ENCODE data around the gene BIN2. TPM values are rescaled to one million over a fixed set of nuclear protein-coding genes. Genes with fewer than 3 reads are reported as not detected.

Gene BIN2
- total RNA-seq, 2 donors from 2014 or later = not detected

DNA sequence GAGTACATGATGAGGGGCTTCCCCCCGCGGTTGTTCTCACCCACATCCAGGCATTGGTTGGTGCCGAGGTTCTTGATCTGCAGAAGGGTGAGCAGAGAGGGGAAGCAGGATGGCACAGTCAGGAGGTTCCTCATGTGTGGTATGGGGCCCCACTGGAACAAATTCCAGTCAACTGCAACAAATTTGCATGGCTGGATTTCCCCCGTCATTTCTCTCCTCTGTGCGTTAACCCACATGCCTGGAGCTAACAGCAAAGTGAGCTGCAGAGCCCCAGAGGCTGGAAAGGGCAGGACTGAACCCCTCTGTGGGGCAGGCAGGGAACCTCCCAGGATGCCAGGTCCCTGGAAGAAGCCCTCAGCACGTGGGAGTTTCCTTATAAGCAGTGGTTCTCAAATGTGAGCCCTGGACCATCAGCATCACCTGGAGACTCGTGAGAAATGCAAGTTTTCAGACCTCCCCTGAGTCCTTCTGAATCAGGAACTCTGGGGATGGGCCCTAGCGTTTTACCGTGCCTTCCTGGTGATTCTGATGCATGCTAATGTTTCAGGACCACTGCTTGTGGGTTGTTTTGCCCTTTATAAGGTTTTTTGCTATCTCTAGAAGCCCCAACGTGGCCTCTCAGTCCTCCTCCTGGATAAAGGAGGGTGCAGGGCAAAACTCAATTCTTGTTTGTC, 33.5 kb upstream of the BIN2 start:
- H3K27me3 Mint-ChIP-seq (ENCODE audit: insufficient read depth) = peaks cover 9% of the 10 kb centered on the region
- H3K4me1 Mint-ChIP-seq = peaks cover 24% of the 10 kb centered on the region
- TF ChIP-seq, protein P1, sequence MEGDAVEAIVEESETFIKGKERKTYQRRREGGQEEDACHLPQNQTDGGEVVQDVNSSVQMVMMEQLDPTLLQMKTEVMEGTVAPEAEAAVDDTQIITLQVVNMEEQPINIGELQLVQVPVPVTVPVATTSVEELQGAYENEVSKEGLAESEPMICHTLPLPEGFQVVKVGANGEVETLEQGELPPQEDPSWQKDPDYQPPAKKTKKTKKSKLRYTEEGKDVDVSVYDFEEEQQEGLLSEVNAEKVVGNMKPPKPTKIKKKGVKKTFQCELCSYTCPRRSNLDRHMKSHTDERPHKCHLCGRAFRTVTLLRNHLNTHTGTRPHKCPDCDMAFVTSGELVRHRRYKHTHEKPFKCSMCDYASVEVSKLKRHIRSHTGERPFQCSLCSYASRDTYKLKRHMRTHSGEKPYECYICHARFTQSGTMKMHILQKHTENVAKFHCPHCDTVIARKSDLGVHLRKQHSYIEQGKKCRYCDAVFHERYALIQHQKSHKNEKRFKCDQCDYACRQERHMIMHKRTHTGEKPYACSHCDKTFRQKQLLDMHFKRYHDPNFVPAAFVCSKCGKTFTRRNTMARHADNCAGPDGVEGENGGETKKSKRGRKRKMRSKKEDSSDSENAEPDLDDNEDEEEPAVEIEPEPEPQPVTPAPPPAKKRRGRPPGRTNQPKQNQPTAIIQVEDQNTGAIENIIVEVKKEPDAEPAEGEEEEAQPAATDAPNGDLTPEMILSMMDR (conservative IDR thresholded peaks at IDR 0.05) = no peak
- no peak overlapping the region for H3K27ac Mint-ChIP-seq
- H3K36me3 ChIP-seq (ENCODE audit: control insufficient read depth, insufficient read depth, low read length) = peaks cover 12% of the 10 kb centered on the region
- H3K27me3 ChIP-seq (ENCODE audit: control insufficient read depth, insufficient read depth, low read length, poor library complexity, severe bottlenecking) = peaks cover 12% of the 10 kb centered on the region
- H3K4me3 Mint-ChIP-seq = no peak overlapping the region
- no peak overlapping the region for H3K9ac ChIP-seq (ENCODE audit: extremely low read depth, low read length, poor library complexity, severe bottlenecking)
- peaks cover 15% of the 10 kb centered on the region for H3K4me1 ChIP-seq (ENCODE audit: control insufficient read depth, insufficient read depth, low read length)
- 94 to 97% methylated on average over 9 to 10 of the region's 10 CpGs for WGBS, 2 experiments (ENCODE audit: insufficient coverage in 1 of 2, insufficient read length in 1 of 2)
- H3K4me3 ChIP-seq (ENCODE audit: low read length) = no peak overlapping the region
- no peaks in the 10 kb centered on the region for H3K9me3 ChIP-seq (ENCODE audit: control insufficient read depth, low read length)
- no peak overlapping the region for H3K27ac ChIP-seq (ENCODE audit: low read depth, low read length)
- no peak for DNase-seq
- no peaks in the 10 kb centered on the region for H3K9me3 Mint-ChIP-seq
- H3K36me3 Mint-ChIP-seq (ENCODE audit: low read depth) = peaks cover 30% of the 10 kb centered on the region

DNA sequence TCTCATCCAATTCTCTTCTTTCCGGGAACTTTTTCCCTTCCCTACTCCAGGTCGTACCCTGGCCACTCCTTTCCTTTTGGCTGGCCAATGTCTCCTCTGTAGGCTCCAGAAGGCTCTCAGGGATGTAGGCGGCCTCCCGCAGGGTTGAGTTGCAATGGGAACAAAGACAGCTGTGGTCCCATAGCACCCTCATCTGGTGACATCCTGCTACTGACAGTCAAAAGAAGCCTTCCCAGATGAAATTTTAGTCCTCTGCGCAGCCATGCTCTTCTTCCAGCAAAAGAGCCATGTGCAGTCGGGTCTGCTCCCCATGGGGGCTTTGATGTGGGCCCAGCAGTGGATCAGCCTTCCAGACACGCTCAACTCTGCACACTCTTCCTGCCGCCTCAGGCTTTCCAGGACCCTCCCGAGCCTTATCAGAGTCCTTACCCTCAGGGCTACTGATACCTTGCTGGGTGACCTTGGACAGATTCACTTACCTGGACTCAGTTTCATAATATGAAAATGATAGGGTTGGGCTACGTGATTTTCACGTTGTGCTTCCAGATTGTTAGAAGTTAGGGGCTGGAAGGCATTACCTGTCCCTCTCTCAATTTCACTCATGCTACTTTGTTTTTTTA, 28.0 kb upstream of the BIN2 start:
- Histone ChIP-seq H3K27ac (ENCODE audit: low read depth, low read length) (no peak overlapping the region), H3K9me3 (ENCODE audit: control insufficient read depth, low read length) (no peaks in the 10 kb centered on the region), H3K4me1 (ENCODE audit: control insufficient read depth, insufficient read depth, low read length) (peaks cover 3% of the 10 kb centered on the region), H3K27me3 (ENCODE audit: control insufficient read depth, insufficient read depth, low read length, poor library complexity, severe bottlenecking) (no peaks in the 10 kb centered on the region), H3K36me3 (ENCODE audit: control insufficient read depth, insufficient read depth, low read length) (peaks cover 3% of the 10 kb centered on the region), H3K4me3 (ENCODE audit: low read length) (no peak overlapping the region), H3K9ac (ENCODE audit: extremely low read depth, low read length, poor library complexity, severe bottlenecking) (no peak overlapping the region)
- H3K9me3 Mint-ChIP-seq = no peaks in the 10 kb centered on the region
- TF ChIP-seq, protein P1 (conservative IDR thresholded peaks at IDR 0.05) = peak; percentile 97
- H3K27ac Mint-ChIP-seq = no peak overlapping the region
- H3K27me3 Mint-ChIP-seq (ENCODE audit: insufficient read depth) = peaks cover 2% of the 10 kb centered on the region
- peaks cover 4% of the 10 kb centered on the region for H3K4me1 Mint-ChIP-seq
- no peak overlapping the region for H3K4me3 Mint-ChIP-seq
- DNase-seq = peak; percentile 97
- peaks cover 12% of the 10 kb centered on the region for H3K36me3 Mint-ChIP-seq (ENCODE audit: low read depth)
- 19 to 45% methylated on average over 7 to 11 of the region's 11 CpGs for WGBS, 2 experiments (ENCODE audit: insufficient coverage in 1 of 2, insufficient read length in 1 of 2)

DNA sequence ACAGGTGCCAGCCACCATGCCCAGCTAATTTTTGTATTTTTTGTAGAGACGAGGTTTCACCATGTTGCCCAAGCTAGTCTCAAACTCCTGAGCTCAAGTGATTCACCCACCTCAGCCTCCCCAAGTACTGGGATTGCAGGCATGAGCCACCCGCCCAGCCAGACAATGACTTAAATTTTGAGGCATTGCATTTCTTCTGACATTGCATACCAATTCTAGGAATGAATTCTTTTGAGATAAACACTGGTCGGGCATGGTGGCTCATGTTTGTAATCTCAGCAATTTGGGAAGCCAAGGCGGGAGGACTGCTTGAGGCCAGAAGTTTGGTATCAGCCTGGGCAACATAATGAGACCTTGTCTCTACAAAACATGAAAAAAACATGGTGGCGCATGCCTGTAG, 25.1 kb upstream of the BIN2 start:
- Mint-ChIP-seq H3K27me3 (ENCODE audit: insufficient read depth) (peaks cover 2% of the 10 kb centered on the region), H3K36me3 (ENCODE audit: low read depth) (peaks cover 2% of the 10 kb centered on the region), H3K9me3 (no peaks in the 10 kb centered on the region), H3K4me3 (no peak overlapping the region), H3K4me1 (peaks cover 7% of the 10 kb centered on the region), H3K27ac (no peak overlapping the region)
- Histone ChIP-seq H3K27ac (ENCODE audit: low read depth, low read length) (no peak overlapping the region), H3K4me1 (ENCODE audit: control insufficient read depth, insufficient read depth, low read length) (peaks cover 3% of the 10 kb centered on the region), H3K9ac (ENCODE audit: extremely low read depth, low read length, poor library complexity, severe bottlenecking) (no peak overlapping the region), H3K4me3 (ENCODE audit: low read length) (no peak overlapping the region), H3K9me3 (ENCODE audit: control insufficient read depth, low read length) (no peaks in the 10 kb centered on the region), H3K27me3 (ENCODE audit: control insufficient read depth, insufficient read depth, low read length, poor library complexity, severe bottlenecking) (no peaks in the 10 kb centered on the region), H3K36me3 (ENCODE audit: control insufficient read depth, insufficient read depth, low read length) (no peaks in the 10 kb centered on the region)
- 93% methylated on average over 5 of the region's 5 CpGs for WGBS, 2 experiments (ENCODE audit: insufficient coverage in 1 of 2, insufficient read length in 1 of 2)
- no peak for DNase-seq
- TF ChIP-seq, protein P1 (conservative IDR thresholded peaks at IDR 0.05) = no peak

All from endodermal cell (in vitro differentiated cells).